K562 (cell line): ENCODE measurements around the gene NACC1. TPM values are rescaled to one million over a fixed set of nuclear protein-coding genes. Genes with fewer than 3 reads are reported as not detected.

Experiments used
- ATAC-seq: fragments of 200-7000 bp; cut with Tn5 transposase; 3 replicates; pipeline ENCODE4 v1.9.1; 2020; ENCODE audit warnings: moderate library complexity
- BruUV-seq: library from RNA; stranded (reverse); fragments of 400-500 nt; replicated peaks from 2 replicates; lab custom pipeline; 2021; lab: Mats Ljungman, UMichigan
- CTCF ChIA-PET: fragments of 300-600 bp; formaldehyde crosslinking; extraction: SDS; loops from one replicate; lab custom pipeline; 2021; ENCODE audit warnings: low intra/inter-chr PET ratio; lab: Yijun Ruan, JAX
- POLR2A ChIA-PET: fragments of 300-600, 350-650 bp; sonication (Branson Sonifier 250); formaldehyde crosslinking; extraction: SDS; loops from one replicate; lab custom pipeline; 2021; ENCODE audit warnings: antibody characterized with exemption, inconsistent platforms; lab: Yijun Ruan, JAX
- DNase-seq, 4 experiments: peaks; one replicate each; pipeline versions ENCODE4 v3.0.0 to v3.0.0-alpha.2; 2011 to 2018; ENCODE audit warnings: low spot score in 3 of 4, mixed read lengths in 3 of 4; ENCODE audit errors: extremely low read depth in 1 of 4
- FAIRE-seq: peaks from 2 replicates; lab custom pipeline; 2011; peaks lifted over from hg19 to GRCh38; lab: Jason Lieb, UNC
- H2AFZ ChIP-seq: 2 replicates; pipeline ENCODE4 v1.6.0; 2011; ENCODE audit warnings: low read depth, low read length, control low read depth, inconsistent platforms
- H3K27ac ChIP-seq: fragments of 200-600 bp; 3 replicates; pipeline ENCODE4 v1.8.0; 2011; ENCODE audit warnings: low read depth, mild to moderate bottlenecking, control low read depth, inconsistent platforms, low read length, moderate library complexity, mixed read lengths; ENCODE audit errors: extremely low read depth
- H3K27me3 ChIP-seq, 2 experiments: fragments of 300-600 bp in 1 of 2; 2 replicates in 1 of 2; 3 replicates in 1 of 2; pipeline versions ENCODE4 v1.6.0 to v1.8.0; 2011; ENCODE audit warnings: inconsistent platforms in 2 of 2, low read length in 2 of 2, mild to moderate bottlenecking in 1 of 2, mixed read lengths in 1 of 2, moderate library complexity in 1 of 2; ENCODE audit not compliant: control insufficient read depth in 2 of 2, insufficient read depth in 2 of 2
- H3K36me3 ChIP-seq: fragments of 300-600 bp; 3 replicates; pipeline ENCODE4 v1.8.0; 2011; ENCODE audit warnings: mild to moderate bottlenecking, low read length, inconsistent platforms; ENCODE audit not compliant: control insufficient read depth, insufficient read depth
- H3K4me1 ChIP-seq, 2 experiments: fragments of 200-600 bp in 1 of 2; replicated peaks in 1 of 2; 2 replicates in 1 of 2; 3 replicates in 1 of 2; pipeline versions ENCODE4 v1.5.1 to v1.8.0; 2011; ENCODE audit warnings: inconsistent platforms in 2 of 2, low read length in 2 of 2, mild to moderate bottlenecking in 1 of 2, mixed read lengths in 1 of 2, moderate library complexity in 1 of 2; ENCODE audit not compliant: control insufficient read depth in 2 of 2, insufficient read depth in 2 of 2
- H3K4me2 ChIP-seq: 2 replicates; pipeline ENCODE4 v1.6.1; 2011; ENCODE audit warnings: low read length, control low read depth, inconsistent platforms, mixed read lengths; ENCODE audit not compliant: insufficient read depth
- H3K4me3 ChIP-seq: fragments of 200-600 bp; sonication (generic), shearing (Covaris generic); 2 replicates; pipeline ENCODE4 v1.5.1; 2016; ENCODE audit warnings: control low read depth, inconsistent platforms
- H3K79me2 ChIP-seq: fragments of 200-600 bp; 3 replicates; pipeline ENCODE4 v1.8.0; 2011; ENCODE audit warnings: low read length, inconsistent platforms; ENCODE audit not compliant: control insufficient read depth, insufficient read depth
- H3K9ac ChIP-seq, 2 experiments: 2 replicates each; pipeline versions ENCODE4 v1.6.0 to v1.6.1; 2011; ENCODE audit warnings: low read depth in 2 of 2, low read length in 2 of 2, control low read depth in 1 of 2, inconsistent platforms in 1 of 2, mild to moderate bottlenecking in 1 of 2, mixed read lengths in 1 of 2; ENCODE audit not compliant: insufficient read depth in 1 of 2
- H3K9me1 ChIP-seq: one replicate; pipeline ENCODE4 v1.6.0; 2011; ENCODE audit warnings: inconsistent platforms, mild to moderate bottlenecking, low read length, moderate library complexity; ENCODE audit not compliant: control insufficient read depth, insufficient read depth
- H3K9me3 ChIP-seq: replicated peaks from 2 replicates; pipeline ENCODE4 v1.5.1; 2011; ENCODE audit warnings: low read depth, low read length, inconsistent platforms; ENCODE audit not compliant: control insufficient read depth, insufficient read depth
- H4K20me1 ChIP-seq: replicated peaks from 2 replicates; pipeline ENCODE4 v1.6.1; 2011; ENCODE audit warnings: low read length, inconsistent platforms, mixed read lengths; ENCODE audit not compliant: control insufficient read depth, insufficient read depth
- PHF21A ChIP-seq: fragments of 450-650 bp; IDR thresholded peaks from 2 replicates; pipeline ENCODE4 v1.6.1; 2017; ENCODE audit warnings: low read depth, borderline replicate concordance
- POLR2A ChIP-seq: fragments of 450-650 bp; conservative IDR thresholded peaks from 2 replicates; pipeline ENCODE4 v1.6.1; 2016
- SUPT5H ChIP-seq: fragments of 450-650 bp; IDR thresholded peaks from 2 replicates; pipeline ENCODE4 v1.6.1; 2016
- ZNF23 ChIP-seq: fragments of 250-450 bp; sonication (Bioruptor Pico); IDR thresholded peaks from 2 replicates; pipeline ENCODE4 v1.4.0; 2020; ENCODE audit warnings: mild to moderate bottlenecking
- ZNF263 ChIP-seq: sonication (generic); formaldehyde crosslinking; IDR thresholded peaks from 2 replicates; pipeline ENCODE4 v1.8.0; 2022; ENCODE audit warnings: mild to moderate bottlenecking, missing genetic modification reagents, borderline replicate concordance
- ZNF277 ChIP-seq: fragments of 250-450 bp; sonication (Bioruptor Pico); IDR thresholded peaks from 2 replicates; pipeline ENCODE4 v1.8.0; 2022; ENCODE audit warnings: inconsistent platforms, mild to moderate bottlenecking, moderate library complexity, borderline replicate concordance
- ZNF318 ChIP-seq, 2 experiments: fragments of 450-650 bp; IDR thresholded peaks; 2 replicates each; pipeline ENCODE4 v1.6.1; 2016; ENCODE audit warnings: mild to moderate bottlenecking in 2 of 2, borderline replicate concordance in 1 of 2, low read depth in 1 of 2, moderate library complexity in 1 of 2
- WGBS: fragments of 100-300 bp; shearing (Covaris generic); methylation state at CpG from one replicate; pipeline ENCODE4 v1.1.6; 2016; ENCODE audit warnings: low coverage, mixed read lengths; ENCODE audit not compliant: insufficient coverage; ENCODE audit errors: missing lambda C conversion rate; 5-methylcytosine and 5-hydroxymethylcytosine counted together
- in situ Hi-C: fragments of 300-500 bp; cut with MboI; formaldehyde crosslinking; loops from 4 replicates; pipeline ENCODE4 v1.15.0; 2018; ENCODE audit warnings: inconsistent platforms, mixed read lengths
- intact Hi-C: fragments of 100-400 bp; cut with micrococcal nuclease; formaldehyde crosslinking; loops from 2 replicates; pipeline ENCODE4 v1.14.2; 2022
- polyA plus RNA-seq, 8 experiments: library from polyadenylated mRNA; depleted of rRNA in 4 of 8; stranded (reverse) in 5 of 8; unstranded in 3 of 8; fragments of >200 nt; fragmentation: Nextera tagmentation in 2 of 8; fragmentation: Illumina TruSeq in 1 of 8; extraction: Ambion mirVana in 2 of 8; extraction: Trizol in 1 of 8; gene quantifications; 2 replicates each; pipeline versions ENCODE4 v1.2.1 to v1.2.3, GENCODE V29; 2011 to 2014; ENCODE audit warnings: inconsistent platforms in 1 of 8, missing spikeins in 1 of 8
- total RNA-seq, 7 experiments: library from RNA; depleted of rRNA in 6 of 7; stranded (reverse); fragments of >200 nt in 6 of 7; fragmentation: Illumina TruSeq in 2 of 7; extraction: Trizol in 2 of 7; gene quantifications; 2 replicates each; pipeline versions ENCODE4 v1.2.1 to v1.2.3, GENCODE V29; 2011 to 2021; ENCODE audit warnings: low replicate concordance in 1 of 7

The NACC1 gene
- total and polyA plus RNA-seq, 9 of the 15 experiments (the other 6 are each of a cell fraction or from before 2014, with no cell fraction given) = 0.04 to 96.6 (median 25.8) TPM

DNA sequence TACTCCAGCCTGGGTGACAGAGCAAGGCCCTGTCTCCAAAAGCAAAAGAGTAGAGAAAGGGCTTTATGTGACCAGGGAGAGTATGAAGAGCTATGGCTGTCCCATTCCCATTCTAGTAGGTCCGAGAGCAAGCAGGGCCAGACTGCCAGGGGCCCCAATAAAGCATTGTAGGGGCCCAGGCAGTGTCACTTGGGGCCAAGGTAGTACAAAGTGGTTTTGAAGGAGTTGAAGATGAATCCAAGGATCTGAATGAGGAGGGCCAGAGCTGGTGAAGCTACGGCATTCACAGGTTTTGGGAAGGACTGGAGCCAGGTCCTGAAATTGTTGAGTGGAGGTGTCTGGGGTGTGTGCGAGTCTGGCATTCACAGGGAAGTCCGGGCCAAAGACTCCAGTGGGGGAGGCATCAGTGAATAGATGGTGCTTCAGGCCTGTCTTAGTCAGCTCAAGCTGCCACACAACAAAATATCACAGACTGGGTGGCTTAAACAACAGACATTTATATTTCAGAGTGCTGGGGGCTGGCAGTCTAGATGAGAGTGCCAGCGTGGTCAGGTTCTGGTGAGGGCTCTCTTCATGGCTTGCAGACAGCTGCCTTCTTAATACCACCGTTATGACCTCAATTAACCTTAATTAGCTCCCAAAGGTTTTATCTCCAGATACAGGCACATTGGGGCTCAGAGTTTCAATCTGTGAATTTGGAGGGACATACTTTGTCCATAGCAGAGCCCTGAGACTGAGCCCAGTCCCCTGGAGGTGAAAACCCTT, 9.9 kb downstream of the NACC1 start:
- BruUV-seq = no TSS peak
- Histone ChIP-seq H4K20me1 (peaks cover 54% of the 10 kb centered on the region), H2AFZ (no peak overlapping the region), H3K4me2 (no peak overlapping the region), H3K9me1 (no peaks in the 10 kb centered on the region), H3K4me1 (peaks cover 16 to 22% of the 10 kb centered on the region in 2 experiments), H3K27me3 (no peaks in the 10 kb centered on the region), H3K9ac (peak overlapping the region in 1 of 2 experiments; percentile 65; a peak in 1 of 4 replicates), H3K79me2 (peaks cover 91% of the 10 kb centered on the region), H3K36me3 (peaks cover 80% of the 10 kb centered on the region), H3K4me3 (no peak overlapping the region), H3K9me3 (no peaks in the 10 kb centered on the region), H3K27ac (no peak overlapping the region; the same call in 2 of the 3 replicates)
- peak; percentile 56; the same call in 1 of the 2 replicates for TF ChIP-seq POLR2A
- no peak for TF ChIP-seq ZNF318 (IDR thresholded peaks at IDR 0.05; ENCODE audit: borderline replicate concordance in 1 of 2, low read depth in 1 of 2)
- TF ChIP-seq ZNF263 = no peak
- TF ChIP-seq ZNF277 (CRISPR knock-in tag) = no peak
- peak; percentile 54; the same call in 1 of the 2 replicates for TF ChIP-seq SUPT5H
- no peak for TF ChIP-seq PHF21A
- TF ChIP-seq ZNF23 (CRISPR knock-in tag) = no peak
- ChIA-PET CTCF (interaction anchor here (0.6 kb wide), 1 partner anchor 1991 kb away, joined by 3 read pairs; no protein-coding TSS in a partner anchor), POLR2A (interaction anchor here (0.8 to 3.1 kb wide), 7 partner anchors 9 to 42 kb away, joined by 3 to 13 read pairs (median 10); partner anchors contain the start of genes IER2, NACC1 and STX10)
- 85% methylated on average over 6 of the region's 6 CpGs for WGBS
- in situ Hi-C loops = no loop called here
- DNase-seq (no peak), ATAC-seq (peak; percentile 12; the same call in 1 of the 3 replicates), FAIRE-seq (no peak)
- intact Hi-C loops = no loop called here
